CD4-positive, alpha-beta T cell treated with Interferon alpha-2 for 1 hour (primary cell): ENCODE measurements around the gene PTBP3.

Source experiments
- DNase-seq, 2 donors: peaks; one replicate each; pipeline ENCODE4 v3.0.0-alpha.2; 2020 to 2022

PTBP3 gene

GRCh38 chr9:112265391-112265790 lies 68.0 kb downstream of the PTBP3 start:
- no peak for DNase-seq

- DNase-seq = no peak
Observed at GRCh38 chr9:112262577-112262976, 70.8 kb downstream of the PTBP3 start.

DNA sequence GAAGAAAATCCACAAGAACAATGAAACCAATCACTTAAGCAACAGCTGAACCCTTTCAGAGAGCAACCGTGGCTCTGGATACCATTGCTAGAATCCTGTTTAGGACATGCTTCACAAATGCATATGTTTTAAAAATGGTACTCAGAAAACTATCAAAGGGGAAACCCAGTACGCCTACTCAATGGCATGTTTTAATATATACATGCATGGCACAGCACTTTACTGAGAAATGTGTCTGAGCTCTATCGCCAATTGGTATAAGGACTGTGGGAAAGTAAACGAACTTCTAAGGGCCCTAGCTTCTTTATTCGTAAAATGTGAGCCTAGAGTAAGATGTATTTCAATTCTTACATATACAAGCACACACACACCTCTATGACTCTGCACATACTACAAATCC lies 72.3 kb downstream of the PTBP3 start:
- DNase-seq = no peak

GRCh38 chr9:112258106-112258505 lies 75.3 kb downstream of the PTBP3 start:
- DNase-seq = no peak

DNA sequence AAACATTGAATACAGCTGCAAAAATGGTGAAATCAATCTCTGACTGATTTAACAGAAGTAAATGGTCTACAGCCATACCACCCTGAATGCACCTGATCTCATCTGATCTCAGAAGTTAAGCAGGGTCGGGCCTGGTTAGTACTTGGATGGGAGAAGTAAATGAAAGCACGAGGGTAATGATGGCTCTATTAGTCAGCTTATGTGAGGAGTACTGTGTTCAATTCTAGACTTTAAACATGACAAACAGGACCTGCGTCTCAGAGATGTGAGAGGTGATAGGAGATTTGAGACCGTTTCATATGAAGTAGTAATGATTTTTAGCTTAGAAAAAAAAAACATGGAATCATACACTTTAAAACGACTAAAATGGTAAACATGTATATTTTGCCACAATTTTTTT lies 81.2 kb downstream of the PTBP3 start:
- DNase-seq = no peak

GRCh38 chr9:112249277-112249676 lies 84.1 kb downstream of the PTBP3 start:
- DNase-seq = no peak

GRCh38 chr9:112248722-112249121 lies 84.7 kb downstream of the PTBP3 start:
- DNase-seq = no peak

GRCh38 chr9:112247090-112247489 lies 86.3 kb downstream of the PTBP3 start:
- no peak for DNase-seq

DNA sequence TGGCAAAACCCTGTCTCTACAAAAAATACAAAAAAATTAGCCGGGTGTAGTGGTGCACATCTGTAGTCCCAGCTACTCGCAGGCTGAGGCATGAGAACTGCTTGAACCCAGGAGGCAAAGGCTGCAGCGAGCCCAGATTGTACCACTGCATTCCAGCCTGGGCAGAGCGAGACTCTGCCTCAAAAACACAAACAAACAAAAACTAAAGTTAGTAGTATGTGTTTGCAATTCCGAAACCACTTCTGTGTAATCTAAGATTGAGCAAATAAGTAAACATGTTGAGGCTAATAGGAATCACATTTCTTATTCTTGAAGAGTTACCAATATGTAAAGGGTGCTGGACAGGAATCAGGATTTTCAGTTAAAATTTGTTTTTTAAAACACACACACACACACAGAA lies 88.3 kb downstream of the PTBP3 start:
- DNase-seq = no peak

GRCh38 chr9:112242147-112242804 lies 91.1 kb downstream of the PTBP3 start:
- no peak for DNase-seq

DNA sequence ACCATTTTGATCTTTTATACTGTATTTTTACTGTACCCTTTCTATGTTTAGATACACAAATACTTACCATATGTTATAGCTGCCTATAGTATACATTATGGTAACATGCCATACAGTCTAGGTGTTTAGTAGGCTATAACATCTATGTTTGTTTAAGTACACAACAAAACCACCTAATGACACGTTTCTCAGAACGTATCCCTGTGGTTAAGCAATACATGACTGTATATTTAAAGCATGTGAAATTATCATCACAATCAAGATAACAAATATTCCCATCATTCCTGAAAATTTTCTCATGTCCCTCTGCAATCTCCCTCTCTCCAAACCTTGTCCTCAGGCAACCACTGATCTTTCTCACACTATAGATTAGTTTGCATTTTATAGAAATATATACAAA lies 91.9 kb downstream of the PTBP3 start:
- no peak for DNase-seq

GRCh38 chr9:112239708-112240107 lies 93.7 kb downstream of the PTBP3 start:
- DNase-seq = no peak

DNA sequence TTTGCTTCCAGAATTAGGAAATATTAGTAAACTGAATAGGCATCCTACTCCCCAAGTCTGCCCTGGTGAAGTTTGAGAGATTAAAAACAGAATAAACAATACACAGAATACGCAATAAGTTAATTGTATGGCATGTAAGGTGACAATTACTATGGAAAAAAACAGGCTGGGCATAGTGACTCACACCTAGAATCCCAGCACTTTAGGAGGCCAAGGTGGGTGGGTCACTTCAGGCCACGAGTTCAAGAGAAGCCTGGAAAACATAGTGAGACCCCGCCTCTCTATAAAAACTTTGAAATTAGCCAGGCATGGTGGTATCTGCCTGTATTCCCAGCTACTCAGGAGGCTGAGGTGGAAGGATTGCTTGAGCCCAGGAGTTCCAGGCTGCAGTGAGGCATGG lies 94.1 kb downstream of the PTBP3 start:
- DNase-seq = no peak

GRCh38 chr9:112234779-112235178 lies 98.6 kb downstream of the PTBP3 start:
- DNase-seq = no peak

- no peak for DNase-seq
Observed at GRCh38 chr9:112233769-112234168, 99.7 kb downstream of the PTBP3 start.

GRCh38 chr9:112232233-112232632 lies 101.2 kb downstream of the PTBP3 start:
- no peak for DNase-seq

- DNase-seq = no peak
Observed at GRCh38 chr9:112226091-112226490, 107.3 kb downstream of the PTBP3 start.

DNA sequence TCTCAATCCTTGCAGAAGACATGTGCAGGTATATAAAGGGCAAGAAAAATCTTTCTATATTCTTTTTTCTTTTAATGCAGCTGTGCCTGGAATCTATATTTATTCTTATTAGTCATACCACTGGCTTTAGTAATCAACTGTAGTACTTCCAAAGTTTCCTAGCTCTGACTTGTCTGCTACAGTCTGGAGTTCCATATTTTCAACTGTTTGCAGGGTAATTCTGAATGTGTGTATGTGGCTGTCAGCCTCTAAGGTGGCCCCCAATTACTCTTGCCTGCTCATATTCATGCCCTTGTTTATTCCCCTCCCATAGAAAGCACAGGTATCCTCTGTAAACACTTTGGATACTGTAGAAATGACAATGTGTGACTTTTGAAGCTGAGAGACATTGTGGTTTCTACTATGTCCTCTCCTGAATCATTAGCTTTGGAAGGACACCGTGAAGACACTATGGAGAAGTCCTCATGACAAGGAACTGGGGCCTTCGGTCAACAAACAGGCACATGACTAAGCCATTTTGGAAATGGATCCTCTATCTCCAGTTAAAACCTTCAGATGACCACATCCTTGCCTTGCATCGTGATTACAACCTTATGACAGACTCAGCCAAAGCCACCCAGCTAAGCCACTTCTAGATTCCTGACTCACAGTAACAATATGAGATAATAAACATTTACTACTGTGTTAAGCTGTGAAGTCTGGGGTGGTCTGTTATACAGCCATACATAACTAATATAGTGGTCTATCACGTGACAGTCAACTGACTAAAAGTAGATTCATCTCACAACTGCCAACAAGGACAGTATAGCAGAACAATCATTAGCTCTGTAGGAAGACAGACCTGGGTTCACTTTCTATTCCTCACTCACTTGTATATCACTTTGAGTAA lies 108.8 kb downstream of the PTBP3 start:
- DNase-seq = no peak

DNA sequence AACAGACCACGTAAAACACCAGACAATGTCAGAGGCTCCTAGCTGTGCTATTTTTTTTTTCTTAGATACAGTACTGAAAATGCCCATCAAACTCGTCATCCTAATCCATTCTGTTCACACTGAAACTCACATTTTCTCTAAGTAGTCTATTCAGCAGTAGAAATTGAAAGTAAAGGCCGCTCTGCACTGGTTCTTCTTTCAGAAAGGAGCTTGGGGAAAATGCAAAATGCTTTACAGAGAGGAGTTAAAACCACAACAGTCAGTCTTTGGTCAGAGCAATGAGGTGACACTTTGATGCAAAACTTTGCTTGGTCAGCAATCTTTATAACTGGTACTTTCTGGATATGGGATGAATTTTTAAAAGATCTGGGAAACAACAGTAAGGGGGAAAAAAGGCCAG lies 114.5 kb downstream of the PTBP3 start:
- peak in 1 of 2 donors; percentile 37 for DNase-seq

- no peak for DNase-seq
Observed at GRCh38 chr9:112212926-112213325, 120.5 kb downstream of the PTBP3 start.

GRCh38 chr9:112207451-112207850 lies 126.0 kb downstream of the PTBP3 start:
- DNase-seq = no peak

- no peak for DNase-seq
Observed at GRCh38 chr9:112203536-112203935, 129.9 kb downstream of the PTBP3 start.

DNA sequence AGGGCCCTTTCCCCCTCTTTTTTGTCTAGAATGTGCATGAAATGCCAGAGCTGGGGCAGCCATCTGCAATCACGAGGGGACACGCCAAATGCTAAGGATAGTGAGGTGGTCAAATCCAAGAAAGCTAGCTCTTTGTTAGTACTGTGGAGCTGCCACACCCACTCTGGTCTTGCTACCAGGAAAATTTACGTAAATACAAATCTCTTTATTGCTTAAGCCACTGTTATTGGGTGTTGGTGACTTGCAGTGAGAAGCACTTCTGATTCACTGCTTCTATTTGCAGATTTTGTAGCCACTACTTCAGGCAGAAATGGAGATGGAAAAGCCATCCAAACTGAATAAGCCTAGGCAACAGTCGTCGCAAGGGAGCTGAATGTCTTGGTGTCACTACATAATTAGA lies 132.7 kb downstream of the PTBP3 start:
- DNase-seq = no peak

- no peak for DNase-seq
Observed at GRCh38 chr9:112198646-112199045, 134.8 kb downstream of the PTBP3 start.
